ENCODE measurements around the gene RFWD3. TPM values are rescaled to one million over a fixed set of nuclear protein-coding genes. Genes with fewer than 3 reads are reported as not detected.
A peak's percentile ranks its signal among the peaks of the same experiment; 100 is the strongest.

RFWD3 gene
- total RNA-seq, 1 experiment from 2014 or later: 138 TPM

DNA sequence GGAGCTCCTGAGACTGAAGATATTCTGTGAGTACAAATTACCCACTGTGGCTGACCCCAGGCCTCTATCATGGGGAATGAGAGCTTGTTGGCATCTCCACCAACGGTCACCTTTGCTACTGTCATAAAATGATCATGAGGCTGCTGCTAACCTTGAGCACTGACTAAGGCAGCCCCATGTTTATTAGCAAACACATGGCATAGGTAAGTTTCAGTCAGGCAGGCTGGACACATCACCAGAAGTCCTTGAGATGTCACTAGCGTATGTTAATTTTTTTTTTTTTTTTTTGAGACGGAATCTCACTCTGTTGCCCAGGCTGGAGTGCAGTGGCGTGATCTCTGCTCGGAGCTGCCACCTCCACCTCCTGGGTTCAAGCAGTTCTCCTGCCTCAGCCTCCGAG is 58.3 kb downstream of the RFWD3 start:
- POLR2A ChIA-PET (ENCODE audit: low non-redundant PET): interaction anchor here (0.6 kb wide), 1 partner anchor 10 kb away, joined by 3 read pairs; no protein-coding TSS in a partner anchor
- Histone ChIP-seq H3K27ac (ENCODE audit: low read depth, low read length, poor library complexity, severe bottlenecking) (peak overlapping the region; percentile 94), H3K36me3 (ENCODE audit: insufficient read depth, low read length, poor library complexity, severe bottlenecking) (peaks cover 15% of the 10 kb centered on the region), H3K4me1 (ENCODE audit: insufficient read depth, low read length, poor library complexity, severe bottlenecking) (peaks cover 7% of the 10 kb centered on the region), H3K27me3 (replicated peaks; ENCODE audit: insufficient read depth, low read depth, low read length, poor library complexity) (no peaks in the 10 kb centered on the region), H3K4me3 (ENCODE audit: low read depth, low read length, poor library complexity, severe bottlenecking) (no peak overlapping the region), H3K9me3 (ENCODE audit: low read depth, low read length, poor library complexity, severe bottlenecking) (peaks cover 4% of the 10 kb centered on the region)
- DNase-seq (ENCODE audit: low spot score): no peak
- intact Hi-C loops (cut with micrococcal nuclease; ENCODE audit: unreplicated experiment): loop anchor here (10.0 kb wide), 1 partner anchor 114 kb away; no protein-coding TSS in a partner anchor
- no TSS peak for BruUV-seq (replicated peaks)
- CTCF ChIA-PET: no interaction called here
- TF ChIP-seq, protein P1, sequence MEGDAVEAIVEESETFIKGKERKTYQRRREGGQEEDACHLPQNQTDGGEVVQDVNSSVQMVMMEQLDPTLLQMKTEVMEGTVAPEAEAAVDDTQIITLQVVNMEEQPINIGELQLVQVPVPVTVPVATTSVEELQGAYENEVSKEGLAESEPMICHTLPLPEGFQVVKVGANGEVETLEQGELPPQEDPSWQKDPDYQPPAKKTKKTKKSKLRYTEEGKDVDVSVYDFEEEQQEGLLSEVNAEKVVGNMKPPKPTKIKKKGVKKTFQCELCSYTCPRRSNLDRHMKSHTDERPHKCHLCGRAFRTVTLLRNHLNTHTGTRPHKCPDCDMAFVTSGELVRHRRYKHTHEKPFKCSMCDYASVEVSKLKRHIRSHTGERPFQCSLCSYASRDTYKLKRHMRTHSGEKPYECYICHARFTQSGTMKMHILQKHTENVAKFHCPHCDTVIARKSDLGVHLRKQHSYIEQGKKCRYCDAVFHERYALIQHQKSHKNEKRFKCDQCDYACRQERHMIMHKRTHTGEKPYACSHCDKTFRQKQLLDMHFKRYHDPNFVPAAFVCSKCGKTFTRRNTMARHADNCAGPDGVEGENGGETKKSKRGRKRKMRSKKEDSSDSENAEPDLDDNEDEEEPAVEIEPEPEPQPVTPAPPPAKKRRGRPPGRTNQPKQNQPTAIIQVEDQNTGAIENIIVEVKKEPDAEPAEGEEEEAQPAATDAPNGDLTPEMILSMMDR (conservative IDR thresholded peaks at IDR 0.05; ENCODE audit: low read depth, low read length): no peak
- no peak for TF ChIP-seq EZH2 (IDR thresholded peaks at IDR 0.05; ENCODE audit: borderline replicate concordance, low read depth, low read length, poor library complexity, severe bottlenecking)

DNA sequence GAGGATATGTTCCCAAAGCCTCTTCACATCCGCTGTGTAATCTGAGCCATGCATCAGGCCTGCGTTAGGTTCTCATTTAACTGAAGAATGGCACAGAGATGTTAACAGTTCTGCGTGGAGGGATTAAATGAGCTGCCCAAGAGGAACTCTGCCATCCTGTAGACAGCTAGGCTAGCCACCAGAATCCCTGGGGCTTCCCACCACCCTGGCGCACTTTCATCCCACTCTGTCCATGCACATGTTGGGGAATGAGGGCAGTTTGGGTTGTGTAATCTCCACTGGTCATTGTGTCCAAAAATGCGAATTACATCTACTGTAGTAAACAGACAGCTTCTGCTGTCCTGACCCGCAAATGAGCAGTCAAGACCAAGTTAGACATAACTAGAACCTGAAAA is 58.7 kb downstream of the RFWD3 start:
- no peaks in the 10 kb centered on the region for H3K27me3 ChIP-seq (replicated peaks; ENCODE audit: insufficient read depth, low read depth, low read length, poor library complexity)
- intact Hi-C loops (cut with micrococcal nuclease; ENCODE audit: unreplicated experiment): loop anchor here (10.0 kb wide), 1 partner anchor 113 kb away; no protein-coding TSS in a partner anchor
- peaks cover 7% of the 10 kb centered on the region for H3K4me1 ChIP-seq (ENCODE audit: insufficient read depth, low read length, poor library complexity, severe bottlenecking)
- peak; percentile 83 for DNase-seq (ENCODE audit: low spot score)
- peak overlapping the region; percentile 85 for H3K4me3 ChIP-seq (ENCODE audit: low read depth, low read length, poor library complexity, severe bottlenecking)
- ChIA-PET CTCF (no interaction called here), POLR2A (ENCODE audit: low non-redundant PET) (interaction anchor here (0.5 to 0.6 kb wide), 2 partner anchors 10 to 49 kb away, joined by 3 to 5 read pairs; no protein-coding TSS in a partner anchor)
- H3K36me3 ChIP-seq (ENCODE audit: insufficient read depth, low read length, poor library complexity, severe bottlenecking): peaks cover 17% of the 10 kb centered on the region
- TF ChIP-seq, protein P1 (conservative IDR thresholded peaks at IDR 0.05; ENCODE audit: low read depth, low read length): no peak
- no peak for TF ChIP-seq EZH2 (IDR thresholded peaks at IDR 0.05; ENCODE audit: borderline replicate concordance, low read depth, low read length, poor library complexity, severe bottlenecking)
- peak overlapping the region; percentile 94 for H3K27ac ChIP-seq (ENCODE audit: low read depth, low read length, poor library complexity, severe bottlenecking)
- BruUV-seq (replicated peaks): no TSS peak
- H3K9me3 ChIP-seq (ENCODE audit: low read depth, low read length, poor library complexity, severe bottlenecking): peaks cover 4% of the 10 kb centered on the region

DNA sequence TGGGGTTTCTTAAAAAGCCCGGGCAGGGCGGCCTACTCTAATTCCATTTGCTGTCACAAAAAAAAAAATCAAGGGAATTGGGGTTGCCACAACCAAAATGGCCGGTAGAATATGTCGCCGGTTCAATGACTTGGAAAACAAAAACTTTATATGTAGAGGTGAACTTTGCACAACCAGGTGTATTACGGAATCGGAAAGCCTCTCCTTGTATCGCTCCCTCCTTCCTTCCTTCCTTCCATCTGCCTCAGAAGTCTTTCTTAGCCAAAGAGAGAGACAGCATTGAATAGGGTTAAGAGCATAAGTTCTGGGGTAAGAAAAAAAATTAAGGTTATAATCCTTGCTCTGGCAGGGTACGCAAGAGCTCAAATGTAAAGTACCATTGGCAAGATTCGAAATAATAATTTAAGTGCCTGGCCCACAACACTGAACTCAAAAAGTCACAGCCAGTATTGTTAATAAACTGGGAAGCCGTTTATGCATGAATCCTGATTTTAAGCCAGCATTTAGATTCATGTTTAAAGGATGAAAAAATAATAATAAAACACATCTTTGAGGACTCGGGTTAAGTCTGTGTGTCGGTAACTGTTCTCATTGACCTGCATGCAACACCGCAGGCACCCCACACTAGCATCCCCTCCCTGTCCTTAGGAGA is 59.2 kb downstream of the RFWD3 start:
- Histone ChIP-seq H3K27ac (ENCODE audit: low read depth, low read length, poor library complexity, severe bottlenecking) (peak overlapping the region; percentile 94), H3K4me3 (ENCODE audit: low read depth, low read length, poor library complexity, severe bottlenecking) (peak overlapping the region; percentile 85), H3K27me3 (replicated peaks; ENCODE audit: insufficient read depth, low read depth, low read length, poor library complexity) (no peaks in the 10 kb centered on the region), H3K4me1 (ENCODE audit: insufficient read depth, low read length, poor library complexity, severe bottlenecking) (peaks cover 11% of the 10 kb centered on the region), H3K9me3 (ENCODE audit: low read depth, low read length, poor library complexity, severe bottlenecking) (peaks cover 4% of the 10 kb centered on the region), H3K36me3 (ENCODE audit: insufficient read depth, low read length, poor library complexity, severe bottlenecking) (peaks cover 17% of the 10 kb centered on the region)
- CTCF ChIA-PET: no interaction called here
- no peak for DNase-seq (ENCODE audit: low spot score)
- TSS peak; percentile 68 for BruUV-seq (replicated peaks)
- TF ChIP-seq, protein P1 (conservative IDR thresholded peaks at IDR 0.05; ENCODE audit: low read depth, low read length): no peak
- TF ChIP-seq EZH2 (IDR thresholded peaks at IDR 0.05; ENCODE audit: borderline replicate concordance, low read depth, low read length, poor library complexity, severe bottlenecking): no peak
- POLR2A ChIA-PET (ENCODE audit: low non-redundant PET): interaction anchor here (0.5 kb wide), 1 partner anchor 48 kb away, joined by 5 read pairs; no protein-coding TSS in a partner anchor
- intact Hi-C loops (cut with micrococcal nuclease; ENCODE audit: unreplicated experiment): loop anchor here (10.0 kb wide), 1 partner anchor 113 kb away; no protein-coding TSS in a partner anchor

All from A673 (cell line).